Measurements from ENCODE around the gene PRPF19. TPM values are rescaled to one million over a fixed set of nuclear protein-coding genes. Genes with fewer than 3 reads are reported as not detected.

PRPF19 gene
- total RNA-seq, 1 donor from 2014 or later, result 58.1 TPM

DNA sequence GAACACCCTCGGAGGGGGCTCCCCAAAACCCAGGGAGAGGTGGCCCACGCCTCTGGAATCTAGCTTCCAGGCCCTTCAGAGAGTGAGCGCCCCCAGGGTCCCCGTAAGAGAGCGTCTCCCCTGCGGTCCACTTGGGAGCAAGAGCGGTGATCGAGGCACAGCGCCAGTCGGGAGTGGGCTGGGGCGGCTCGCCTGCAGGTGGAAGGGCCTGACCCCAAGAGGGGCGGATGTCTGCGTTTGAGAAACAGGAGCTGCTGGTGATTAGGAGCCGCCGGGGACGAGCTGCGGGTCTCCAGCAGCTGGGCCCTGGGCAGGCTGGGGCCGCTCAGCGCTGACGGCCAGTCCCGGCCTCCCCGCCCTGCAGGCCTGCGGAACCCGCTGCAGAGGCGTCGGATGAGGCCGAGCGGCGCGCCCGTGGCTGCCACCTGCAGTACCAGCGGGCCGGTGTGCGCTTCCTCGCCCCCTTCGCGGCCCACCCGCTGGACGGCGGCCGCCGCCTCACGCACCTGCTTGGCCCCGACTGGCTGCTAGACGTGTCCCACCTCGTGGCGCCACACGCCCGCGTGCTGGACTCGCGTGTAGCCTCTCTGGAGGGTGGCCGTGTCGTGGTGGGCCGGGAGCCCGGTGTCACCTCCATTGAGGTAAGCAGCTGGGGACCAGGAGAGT, 27.9 kb upstream of the PRPF19 start:
- Histone ChIP-seq H3K27ac (no peak overlapping the region), H3K4me1 (peaks cover 12% of the 10 kb centered on the region), H3K4me3 (no peak overlapping the region), H3K9me3 (no peaks in the 10 kb centered on the region), H3K27me3 (ENCODE audit: low read depth) (no peaks in the 10 kb centered on the region), H3K36me3 (peaks cover 27% of the 10 kb centered on the region)
- TF ChIP-seq, protein P1, sequence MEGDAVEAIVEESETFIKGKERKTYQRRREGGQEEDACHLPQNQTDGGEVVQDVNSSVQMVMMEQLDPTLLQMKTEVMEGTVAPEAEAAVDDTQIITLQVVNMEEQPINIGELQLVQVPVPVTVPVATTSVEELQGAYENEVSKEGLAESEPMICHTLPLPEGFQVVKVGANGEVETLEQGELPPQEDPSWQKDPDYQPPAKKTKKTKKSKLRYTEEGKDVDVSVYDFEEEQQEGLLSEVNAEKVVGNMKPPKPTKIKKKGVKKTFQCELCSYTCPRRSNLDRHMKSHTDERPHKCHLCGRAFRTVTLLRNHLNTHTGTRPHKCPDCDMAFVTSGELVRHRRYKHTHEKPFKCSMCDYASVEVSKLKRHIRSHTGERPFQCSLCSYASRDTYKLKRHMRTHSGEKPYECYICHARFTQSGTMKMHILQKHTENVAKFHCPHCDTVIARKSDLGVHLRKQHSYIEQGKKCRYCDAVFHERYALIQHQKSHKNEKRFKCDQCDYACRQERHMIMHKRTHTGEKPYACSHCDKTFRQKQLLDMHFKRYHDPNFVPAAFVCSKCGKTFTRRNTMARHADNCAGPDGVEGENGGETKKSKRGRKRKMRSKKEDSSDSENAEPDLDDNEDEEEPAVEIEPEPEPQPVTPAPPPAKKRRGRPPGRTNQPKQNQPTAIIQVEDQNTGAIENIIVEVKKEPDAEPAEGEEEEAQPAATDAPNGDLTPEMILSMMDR (IDR thresholded peaks at IDR 0.05), result no peak
- intact Hi-C loops (cut with DNase I), result no loop called here
- no peak for DNase-seq
- no peak for ATAC-seq

DNA sequence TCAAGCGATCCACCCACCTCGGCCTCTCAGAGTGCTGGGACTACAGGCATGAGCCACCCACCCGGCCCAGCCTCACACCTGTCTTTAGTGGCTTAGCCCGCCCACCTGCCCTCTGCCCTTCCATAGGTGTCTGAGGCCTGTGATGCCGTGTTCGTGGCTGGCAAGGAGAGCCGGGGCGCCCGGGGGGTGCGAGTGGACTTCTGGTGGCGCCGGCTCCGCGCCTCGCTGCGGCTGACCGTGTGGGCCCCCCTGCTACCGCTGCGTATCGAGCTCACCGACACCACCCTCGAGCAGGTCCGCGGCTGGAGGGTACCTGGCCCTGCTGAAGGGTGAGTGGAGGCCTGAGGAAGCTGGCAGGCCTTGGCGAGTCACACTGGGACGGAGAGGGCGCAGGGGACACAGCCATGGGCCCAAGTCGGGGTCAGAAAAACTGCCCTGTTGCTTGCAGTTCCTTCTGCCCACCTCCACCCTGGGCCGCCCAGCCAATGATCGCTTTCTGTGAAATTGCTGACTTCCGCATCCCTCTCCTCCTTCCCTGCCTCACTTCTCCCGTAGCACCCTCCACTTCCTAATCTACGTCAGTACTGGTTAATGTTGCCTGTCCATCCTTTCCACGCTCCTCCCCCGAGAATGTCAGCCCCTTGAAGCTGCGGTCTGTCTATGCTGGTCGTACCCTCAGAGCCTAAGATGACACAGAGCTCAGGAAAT, 27.2 kb upstream of the PRPF19 start:
- Histone ChIP-seq H3K36me3 (peaks cover 20% of the 10 kb centered on the region), H3K27ac (no peak overlapping the region), H3K4me3 (no peak overlapping the region), H3K9me3 (no peaks in the 10 kb centered on the region), H3K4me1 (peaks cover 12% of the 10 kb centered on the region), H3K27me3 (ENCODE audit: low read depth) (no peaks in the 10 kb centered on the region)
- intact Hi-C loops (cut with DNase I), result no loop called here
- TF ChIP-seq, protein P1 (IDR thresholded peaks at IDR 0.05), result no peak
- DNase-seq (no peak), ATAC-seq (no peak)

GRCh38 chr11:60932605-60933356, 26.4 kb upstream of the PRPF19 start:
- Histone ChIP-seq H3K4me1 (peaks cover 11% of the 10 kb centered on the region), H3K27me3 (ENCODE audit: low read depth) (no peaks in the 10 kb centered on the region), H3K36me3 (peaks cover 13% of the 10 kb centered on the region), H3K27ac (no peak overlapping the region), H3K4me3 (no peak overlapping the region), H3K9me3 (no peaks in the 10 kb centered on the region)
- TF ChIP-seq, protein P1 (IDR thresholded peaks at IDR 0.05), result no peak
- no peak for DNase-seq
- intact Hi-C loops (cut with DNase I), result no loop called here
- no peak for ATAC-seq

DNA sequence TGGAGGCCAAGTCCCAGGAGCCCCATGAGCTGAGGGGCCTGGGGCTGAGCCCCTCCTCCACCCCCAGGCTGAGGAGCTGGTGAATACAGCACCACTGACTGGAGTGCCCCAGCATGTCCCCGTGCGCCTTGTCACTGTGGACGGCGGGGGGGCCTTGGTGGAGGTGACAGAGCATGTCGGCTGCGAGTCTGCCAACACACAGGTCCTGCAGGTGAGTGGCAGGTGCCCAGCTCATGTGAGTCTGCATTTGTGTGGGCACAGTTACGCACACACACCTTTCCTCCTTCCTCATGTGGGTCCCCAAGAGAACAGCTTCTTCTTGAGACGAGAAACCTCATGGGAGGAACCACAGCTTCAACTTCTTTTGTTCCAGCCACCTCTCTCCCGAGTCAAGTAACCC, 25.5 kb upstream of the PRPF19 start:
- no peak overlapping the region for H3K4me3 ChIP-seq
- H3K27me3 ChIP-seq (ENCODE audit: low read depth), result no peaks in the 10 kb centered on the region
- H3K9me3 ChIP-seq, result no peaks in the 10 kb centered on the region
- intact Hi-C loops (cut with DNase I), result no loop called here
- no peak for DNase-seq
- H3K36me3 ChIP-seq, result peaks cover 4% of the 10 kb centered on the region
- TF ChIP-seq, protein P1 (IDR thresholded peaks at IDR 0.05), result no peak
- no peak overlapping the region for H3K27ac ChIP-seq
- no peak for ATAC-seq
- peaks cover 7% of the 10 kb centered on the region for H3K4me1 ChIP-seq

- H3K27ac ChIP-seq, result no peak overlapping the region
- ATAC-seq, result no peak
- TF ChIP-seq, protein P1 (IDR thresholded peaks at IDR 0.05), result no peak
- H3K27me3 ChIP-seq (ENCODE audit: low read depth), result peaks cover 3% of the 10 kb centered on the region
- DNase-seq, result no peak
- no peak overlapping the region for H3K4me3 ChIP-seq
- H3K9me3 ChIP-seq, result no peaks in the 10 kb centered on the region
- peaks cover 2% of the 10 kb centered on the region for H3K4me1 ChIP-seq
- intact Hi-C loops (cut with DNase I), result no loop called here
- H3K36me3 ChIP-seq, result no peaks in the 10 kb centered on the region
Observed at GRCh38 chr11:60930394-60930793, 24.0 kb upstream of the PRPF19 start.

Measured in lower lobe of right lung (tissue), 2 donors.